Thyroid gland (tissue), 4 donors: ENCODE data around the gene PACS2.

Source experiments
- POLR2A ChIP-seq, 2 donors: fragments of 450-650 bp; IDR thresholded peaks; one replicate each; pipeline ENCODE4 v1.6.1; 2017; ENCODE audit warnings: antibody characterized with exemption in 2 of 2, mild to moderate bottlenecking in 2 of 2, moderate library complexity in 1 of 2
- TF ChIP-seq, protein P1 (sequence below), 6 experiments: fragments of 200-600 bp in 3 of 6; fragments of 450-650 bp in 3 of 6; sonication (generic) in 3 of 6; IDR thresholded peaks; one replicate each; pipeline ENCODE4 v1.5.1; 2016 to 2019; ENCODE audit warnings: antibody characterized with exemption in 6 of 6, mild to moderate bottlenecking in 2 of 6, inconsistent platforms in 1 of 6, moderate library complexity in 1 of 6

DNA sequence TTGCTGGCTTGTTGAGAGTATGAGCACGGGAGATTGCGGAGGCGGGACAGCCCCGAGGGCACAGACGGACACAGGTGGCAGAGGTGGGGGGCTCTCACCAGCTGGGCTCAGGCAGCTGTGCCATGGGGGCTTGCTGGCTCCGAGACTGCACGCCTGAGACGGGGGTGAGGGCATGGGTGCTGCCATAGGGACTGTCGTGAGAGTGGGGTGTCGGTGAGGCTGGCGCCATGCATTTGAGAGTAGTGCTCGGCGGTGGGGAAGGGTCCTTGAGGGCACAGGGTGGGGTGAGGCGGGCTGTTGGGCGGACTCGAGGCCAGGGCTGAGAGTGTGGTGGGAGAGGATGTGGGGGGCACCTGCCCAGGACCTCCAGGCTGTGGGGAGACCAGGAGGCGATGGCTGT lies 43.1 kb downstream of the PACS2 start:
- TF ChIP-seq, protein P1, sequence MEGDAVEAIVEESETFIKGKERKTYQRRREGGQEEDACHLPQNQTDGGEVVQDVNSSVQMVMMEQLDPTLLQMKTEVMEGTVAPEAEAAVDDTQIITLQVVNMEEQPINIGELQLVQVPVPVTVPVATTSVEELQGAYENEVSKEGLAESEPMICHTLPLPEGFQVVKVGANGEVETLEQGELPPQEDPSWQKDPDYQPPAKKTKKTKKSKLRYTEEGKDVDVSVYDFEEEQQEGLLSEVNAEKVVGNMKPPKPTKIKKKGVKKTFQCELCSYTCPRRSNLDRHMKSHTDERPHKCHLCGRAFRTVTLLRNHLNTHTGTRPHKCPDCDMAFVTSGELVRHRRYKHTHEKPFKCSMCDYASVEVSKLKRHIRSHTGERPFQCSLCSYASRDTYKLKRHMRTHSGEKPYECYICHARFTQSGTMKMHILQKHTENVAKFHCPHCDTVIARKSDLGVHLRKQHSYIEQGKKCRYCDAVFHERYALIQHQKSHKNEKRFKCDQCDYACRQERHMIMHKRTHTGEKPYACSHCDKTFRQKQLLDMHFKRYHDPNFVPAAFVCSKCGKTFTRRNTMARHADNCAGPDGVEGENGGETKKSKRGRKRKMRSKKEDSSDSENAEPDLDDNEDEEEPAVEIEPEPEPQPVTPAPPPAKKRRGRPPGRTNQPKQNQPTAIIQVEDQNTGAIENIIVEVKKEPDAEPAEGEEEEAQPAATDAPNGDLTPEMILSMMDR (IDR thresholded peaks at IDR 0.05), result no peak
- no peak for TF ChIP-seq POLR2A (IDR thresholded peaks at IDR 0.05)
